Measurements from ENCODE around the gene TAF11L2.
"Not testable (repeated sequence)": the region's sequence is repeated elsewhere in the genome, so short reads cannot be mapped to it uniquely, and the experiment has no call there.

The TAF11L2 gene
- long read RNA-seq: 0 reads

- not testable (repeated sequence) for H3K4me3 ChIP-seq (replicated peaks; ENCODE audit: insufficient read depth, low read length); DNase-seq (ENCODE audit: low read depth in 1 of 2, low spot score in 1 of 2); H3K27ac ChIP-seq (replicated peaks); H3K27me3 ChIP-seq (ENCODE audit: insufficient read depth, poor library complexity, severe bottlenecking)
These were observed at the start of gene TAF11L2 for GRCh38 chr5:17497931-17498330. Gene TAF11L2, plus strand, starts transcription at chr5:17498231.

DNA sequence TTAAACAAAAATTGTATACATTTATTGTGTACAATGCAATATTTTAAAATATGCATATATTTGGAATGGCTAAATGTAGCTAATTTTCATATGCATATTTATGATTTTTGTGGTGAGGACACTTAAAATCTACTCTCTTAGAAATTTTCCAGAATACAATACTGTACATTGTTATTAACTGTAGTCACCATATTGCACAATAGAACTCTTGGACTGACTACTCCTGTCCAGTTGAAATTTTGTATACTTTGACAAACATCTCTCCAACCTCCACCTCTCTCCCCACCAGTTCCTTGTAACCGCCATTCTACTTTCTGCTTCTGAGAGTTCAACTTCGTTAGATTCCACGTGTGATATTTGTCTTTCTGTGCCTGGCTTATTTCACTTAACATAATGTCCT, 49.2 kb upstream of the TAF11L2 start:
- no peak overlapping the region for H3K4me3 ChIP-seq (replicated peaks; ENCODE audit: insufficient read depth, low read length)
- TF ChIP-seq GABPA (IDR thresholded peaks at IDR 0.05; ENCODE audit: low read depth) (no peak), POLR2AphosphoS5 (IDR thresholded peaks at IDR 0.05; ENCODE audit: low read depth) (no peak), SPI1 (IDR thresholded peaks at IDR 0.05; ENCODE audit: borderline replicate concordance, low read depth) (no peak), CTCF (IDR thresholded peaks at IDR 0.05; ENCODE audit: insufficient read depth, low read length) (no peak)
- TF ChIP-seq, protein P1, sequence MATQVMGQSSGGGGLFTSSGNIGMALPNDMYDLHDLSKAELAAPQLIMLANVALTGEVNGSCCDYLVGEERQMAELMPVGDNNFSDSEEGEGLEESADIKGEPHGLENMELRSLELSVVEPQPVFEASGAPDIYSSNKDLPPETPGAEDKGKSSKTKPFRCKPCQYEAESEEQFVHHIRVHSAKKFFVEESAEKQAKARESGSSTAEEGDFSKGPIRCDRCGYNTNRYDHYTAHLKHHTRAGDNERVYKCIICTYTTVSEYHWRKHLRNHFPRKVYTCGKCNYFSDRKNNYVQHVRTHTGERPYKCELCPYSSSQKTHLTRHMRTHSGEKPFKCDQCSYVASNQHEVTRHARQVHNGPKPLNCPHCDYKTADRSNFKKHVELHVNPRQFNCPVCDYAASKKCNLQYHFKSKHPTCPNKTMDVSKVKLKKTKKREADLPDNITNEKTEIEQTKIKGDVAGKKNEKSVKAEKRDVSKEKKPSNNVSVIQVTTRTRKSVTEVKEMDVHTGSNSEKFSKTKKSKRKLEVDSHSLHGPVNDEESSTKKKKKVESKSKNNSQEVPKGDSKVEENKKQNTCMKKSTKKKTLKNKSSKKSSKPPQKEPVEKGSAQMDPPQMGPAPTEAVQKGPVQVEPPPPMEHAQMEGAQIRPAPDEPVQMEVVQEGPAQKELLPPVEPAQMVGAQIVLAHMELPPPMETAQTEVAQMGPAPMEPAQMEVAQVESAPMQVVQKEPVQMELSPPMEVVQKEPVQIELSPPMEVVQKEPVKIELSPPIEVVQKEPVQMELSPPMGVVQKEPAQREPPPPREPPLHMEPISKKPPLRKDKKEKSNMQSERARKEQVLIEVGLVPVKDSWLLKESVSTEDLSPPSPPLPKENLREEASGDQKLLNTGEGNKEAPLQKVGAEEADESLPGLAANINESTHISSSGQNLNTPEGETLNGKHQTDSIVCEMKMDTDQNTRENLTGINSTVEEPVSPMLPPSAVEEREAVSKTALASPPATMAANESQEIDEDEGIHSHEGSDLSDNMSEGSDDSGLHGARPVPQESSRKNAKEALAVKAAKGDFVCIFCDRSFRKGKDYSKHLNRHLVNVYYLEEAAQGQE (IDR thresholded peaks at IDR 0.05; ENCODE audit: insufficient replicate concordance, low read depth): no peak
- no peak overlapping the region for H3K27ac ChIP-seq (replicated peaks)
- H3K27me3 ChIP-seq (ENCODE audit: insufficient read depth, poor library complexity, severe bottlenecking): no peaks in the 10 kb centered on the region
- DNase-seq (ENCODE audit: low read depth in 1 of 2, low spot score in 1 of 2): no peak

DNA sequence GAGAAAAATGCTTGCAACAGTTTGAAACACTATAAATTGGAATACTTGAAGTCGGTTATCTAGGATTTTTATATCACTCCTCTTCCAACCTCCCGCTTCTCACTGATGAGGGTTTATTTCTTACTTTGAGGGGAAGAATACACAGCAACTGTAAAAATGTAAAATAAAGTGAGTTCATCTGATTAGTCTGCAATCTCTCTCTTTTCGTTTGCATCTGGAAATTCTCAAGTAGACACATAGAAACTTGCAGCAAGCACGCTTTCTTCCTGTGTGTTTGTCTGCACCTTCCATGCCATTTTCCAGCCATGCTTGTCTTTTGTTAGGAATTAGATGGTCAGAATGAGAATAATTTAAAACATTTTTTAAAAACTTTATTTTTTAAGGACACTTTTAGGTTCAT, 45.1 kb upstream of the TAF11L2 start:
- Histone ChIP-seq H3K27ac (replicated peaks) (no peak overlapping the region), H3K27me3 (ENCODE audit: insufficient read depth, poor library complexity, severe bottlenecking) (no peaks in the 10 kb centered on the region), H3K4me3 (replicated peaks; ENCODE audit: insufficient read depth, low read length) (no peak overlapping the region)
- TF ChIP-seq SPI1 (IDR thresholded peaks at IDR 0.05; ENCODE audit: borderline replicate concordance, low read depth): no peak
- TF ChIP-seq, protein P1 (IDR thresholded peaks at IDR 0.05; ENCODE audit: insufficient replicate concordance, low read depth): no peak
- no peak for TF ChIP-seq CTCF (IDR thresholded peaks at IDR 0.05; ENCODE audit: insufficient read depth, low read length)
- no peak for TF ChIP-seq POLR2AphosphoS5 (IDR thresholded peaks at IDR 0.05; ENCODE audit: low read depth)
- TF ChIP-seq GABPA (IDR thresholded peaks at IDR 0.05; ENCODE audit: low read depth): no peak
- no peak for DNase-seq (ENCODE audit: low read depth in 1 of 2, low spot score in 1 of 2)

- peak in 1 of 2 experiments; percentile 27 for DNase-seq (ENCODE audit: low read depth in 1 of 2, low spot score in 1 of 2)
- TF ChIP-seq SPI1 (IDR thresholded peaks at IDR 0.05; ENCODE audit: borderline replicate concordance, low read depth): peak; percentile 42; the same call in 1 of the 2 replicates
- no peak for TF ChIP-seq GABPA (IDR thresholded peaks at IDR 0.05; ENCODE audit: low read depth)
- Histone ChIP-seq H3K27ac (replicated peaks) (no peak overlapping the region), H3K27me3 (ENCODE audit: insufficient read depth, poor library complexity, severe bottlenecking) (no peaks in the 10 kb centered on the region), H3K4me3 (replicated peaks; ENCODE audit: insufficient read depth, low read length) (no peak overlapping the region)
These were observed 42.1 kb upstream of the TAF11L2 start for GRCh38 chr5:17455942-17456341.

DNA sequence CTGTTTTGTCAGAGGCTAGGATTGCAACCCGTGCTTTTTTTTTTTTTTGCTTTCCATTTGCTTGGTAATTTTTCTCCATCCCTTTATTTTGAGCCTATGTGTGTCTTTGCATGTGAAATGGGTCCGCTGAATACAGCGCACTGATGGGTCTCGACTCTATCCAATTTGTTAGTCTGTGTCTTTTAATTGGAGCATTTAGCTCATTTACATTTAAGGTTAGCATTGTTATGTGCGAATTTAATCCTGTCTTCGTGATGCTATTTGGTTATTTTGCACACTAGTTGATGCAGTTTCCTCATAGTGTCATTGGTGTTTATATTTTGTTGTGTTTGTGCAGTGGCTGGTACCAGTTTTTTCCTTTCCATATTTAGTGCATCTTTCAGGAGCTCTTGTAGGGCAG, 36.2 kb upstream of the TAF11L2 start:
- TF ChIP-seq POLR2AphosphoS5 (IDR thresholded peaks at IDR 0.05; ENCODE audit: low read depth) (no peak), CTCF (IDR thresholded peaks at IDR 0.05; ENCODE audit: insufficient read depth, low read length) (no peak), GABPA (IDR thresholded peaks at IDR 0.05; ENCODE audit: low read depth) (no peak), SPI1 (IDR thresholded peaks at IDR 0.05; ENCODE audit: borderline replicate concordance, low read depth) (no peak)
- TF ChIP-seq, protein P1 (IDR thresholded peaks at IDR 0.05; ENCODE audit: insufficient replicate concordance, low read depth): no peak

More for the DNA sequence above, 36.2 kb upstream of the TAF11L2 start:
- Histone ChIP-seq H3K27me3 (ENCODE audit: insufficient read depth, poor library complexity, severe bottlenecking) (no peaks in the 10 kb centered on the region), H3K27ac (replicated peaks) (peak overlapping the region; percentile 66), H3K4me3 (replicated peaks; ENCODE audit: insufficient read depth, low read length) (no peak overlapping the region)
- no peak for DNase-seq (ENCODE audit: low read depth in 1 of 2, low spot score in 1 of 2)
